DND-41 (cell line): ENCODE measurements around the gene NENF.

Experiments
- ATAC-seq: fragments of 200-7000 bp; cut with Tn5 transposase; 3 replicates; pipeline ENCODE4 v1.9.1; 2021; ENCODE audit warnings: low read depth; ENCODE audit not compliant: insufficient read depth
- DNase-seq: peaks from one replicate; pipeline ENCODE4 v3.0.0-alpha.2; 2020
- H2AFZ ChIP-seq: 2 replicates; pipeline ENCODE4 v1.6.0; 2012; ENCODE audit warnings: low read depth, low read length
- H3K27ac ChIP-seq: 2 replicates; pipeline ENCODE4 v1.5.1; 2012; ENCODE audit warnings: low read length, inconsistent platforms
- H3K27me3 ChIP-seq: fragments of 200-600 bp; sonication (generic); 2 replicates; pipeline ENCODE4 v1.6.0; 2012; ENCODE audit warnings: low read length, mild to moderate bottlenecking, inconsistent platforms; ENCODE audit not compliant: insufficient read depth, poor library complexity
- H3K36me3 ChIP-seq: 2 replicates; pipeline ENCODE4 v1.5.1; 2012; ENCODE audit warnings: low read length, inconsistent platforms; ENCODE audit not compliant: insufficient read depth
- H3K4me1 ChIP-seq: 2 replicates; pipeline ENCODE4 v1.5.1; 2012; ENCODE audit warnings: mild to moderate bottlenecking, low read length; ENCODE audit not compliant: insufficient read depth
- H3K4me2 ChIP-seq: 2 replicates; pipeline ENCODE4 v1.6.0; 2012; ENCODE audit warnings: mild to moderate bottlenecking, moderate library complexity, low read length, inconsistent platforms; ENCODE audit not compliant: insufficient read depth
- H3K4me3 ChIP-seq, 2 experiments: fragments of 200-600 bp in 1 of 2; shearing (Covaris generic) in 1 of 2; 2 replicates each; pipeline ENCODE4 v1.5.1; 2012 to 2016; ENCODE audit warnings: inconsistent platforms in 2 of 2, low read length in 2 of 2, mild to moderate bottlenecking in 2 of 2, low read depth in 1 of 2, moderate library complexity in 1 of 2
- H3K79me2 ChIP-seq: 2 replicates; pipeline ENCODE4 v1.6.0; 2012; ENCODE audit warnings: low read length, inconsistent platforms; ENCODE audit not compliant: insufficient read depth
- H3K9ac ChIP-seq: 2 replicates; pipeline ENCODE4 v1.6.0; 2012; ENCODE audit warnings: low read depth, mild to moderate bottlenecking, inconsistent platforms, low read length, moderate library complexity
- H3K9me3 ChIP-seq: 2 replicates; pipeline ENCODE4 v1.5.1; 2012; ENCODE audit warnings: low read length, moderate library complexity, mild to moderate bottlenecking, inconsistent platforms; ENCODE audit not compliant: insufficient read depth, severe bottlenecking
- H4K20me1 ChIP-seq: 2 replicates; pipeline ENCODE4 v1.6.0; 2012; ENCODE audit warnings: low read length; ENCODE audit not compliant: insufficient read depth
- CTCF ChIP-seq: IDR thresholded peaks from 2 replicates; pipeline ENCODE4 v1.5.1; 2012; ENCODE audit warnings: borderline replicate concordance, low read length, moderate library complexity, mild to moderate bottlenecking; ENCODE audit not compliant: poor library complexity, severe bottlenecking; ENCODE audit errors: extremely low read depth
- EZH2 ChIP-seq: IDR thresholded peaks from 3 replicates; pipeline ENCODE4 v1.6.1; 2012; ENCODE audit warnings: borderline replicate concordance, low read depth, mild to moderate bottlenecking, moderate library complexity, low read length, inconsistent platforms; ENCODE audit not compliant: severe bottlenecking

NENF gene

GRCh38 chr1:212432272-212432660 is 454 bp upstream of the NENF start:
- Histone ChIP-seq H2AFZ (peak overlapping the region; percentile 81), H3K9ac (peak overlapping the region; percentile 81), H3K27ac (peak overlapping the region; percentile 66), H3K4me1 (peaks cover 24% of the 10 kb centered on the region), H3K79me2 (peaks cover 35% of the 10 kb centered on the region), H3K36me3 (no peaks in the 10 kb centered on the region), H3K27me3 (no peaks in the 10 kb centered on the region), H3K4me3 (peak overlapping the region; percentile 21 to 68; a peak in 3 of 4 replicates), H3K9me3 (no peaks in the 10 kb centered on the region), H3K4me2 (peak overlapping the region; percentile 88), H4K20me1 (no peaks in the 10 kb centered on the region)
- DNase-seq = no peak
- TF ChIP-seq EZH2 = no peak
- TF ChIP-seq CTCF = no peak
- no peak for ATAC-seq

- DNase-seq (no peak), ATAC-seq (no peak)
- Histone ChIP-seq H3K79me2 (peaks cover 47% of the 10 kb centered on the region), H3K4me2 (peak overlapping the region; percentile 88), H4K20me1 (no peaks in the 10 kb centered on the region), H3K9me3 (no peaks in the 10 kb centered on the region), H3K4me3 (peak overlapping the region; percentile 68 to 73; a peak in 3 of 4 replicates), H3K4me1 (peaks cover 24% of the 10 kb centered on the region), H3K27ac (peak overlapping the region; percentile 44; the same call in 1 of the 2 replicates), H2AFZ (peak overlapping the region; percentile 81), H3K36me3 (no peaks in the 10 kb centered on the region), H3K9ac (peak overlapping the region; percentile 81), H3K27me3 (no peaks in the 10 kb centered on the region)
- no peak for TF ChIP-seq CTCF
- no peak for TF ChIP-seq EZH2
These were observed 1.1 kb downstream of the NENF start for GRCh38 chr1:212433577-212434462.

- Histone ChIP-seq H3K9ac (no peak overlapping the region), H3K4me3 (no peak overlapping the region), H3K4me1 (peaks cover 24% of the 10 kb centered on the region), H3K79me2 (peaks cover 50% of the 10 kb centered on the region), H3K36me3 (no peaks in the 10 kb centered on the region), H4K20me1 (no peaks in the 10 kb centered on the region), H3K27me3 (no peaks in the 10 kb centered on the region), H2AFZ (no peak overlapping the region), H3K27ac (no peak overlapping the region), H3K9me3 (no peaks in the 10 kb centered on the region), H3K4me2 (peak overlapping the region; percentile 88; the same call in 1 of the 2 replicates)
- no peak for ATAC-seq
- no peak for DNase-seq
- no peak for TF ChIP-seq EZH2
- no peak for TF ChIP-seq CTCF
These were observed 2.3 kb downstream of the NENF start for GRCh38 chr1:212434992-212435391.
